Gastrocnemius medialis (tissue), 4 donors: ENCODE measurements around the gene CNNM4.

ENCODE experiments used
- POLR2A ChIP-seq, 2 donors: fragments of 450-650 bp; IDR thresholded peaks; one replicate each; pipeline ENCODE4 v1.6.1; 2017; ENCODE audit warnings: antibody characterized with exemption in 2 of 2, mild to moderate bottlenecking in 2 of 2, moderate library complexity in 2 of 2
- TF ChIP-seq, protein P1 (sequence below), 5 experiments: fragments of 450-650 bp in 3 of 5; fragments of 200-600 bp in 2 of 5; sonication (generic) in 2 of 5; IDR thresholded peaks in 4 of 5; conservative IDR thresholded peaks in 1 of 5; 1 replicate in 4 of 5; 2 replicates in 1 of 5; pipeline ENCODE4 v1.5.1; 2016 to 2019; ENCODE audit warnings: antibody characterized with exemption in 5 of 5, mild to moderate bottlenecking in 3 of 5, moderate library complexity in 3 of 5

DNA sequence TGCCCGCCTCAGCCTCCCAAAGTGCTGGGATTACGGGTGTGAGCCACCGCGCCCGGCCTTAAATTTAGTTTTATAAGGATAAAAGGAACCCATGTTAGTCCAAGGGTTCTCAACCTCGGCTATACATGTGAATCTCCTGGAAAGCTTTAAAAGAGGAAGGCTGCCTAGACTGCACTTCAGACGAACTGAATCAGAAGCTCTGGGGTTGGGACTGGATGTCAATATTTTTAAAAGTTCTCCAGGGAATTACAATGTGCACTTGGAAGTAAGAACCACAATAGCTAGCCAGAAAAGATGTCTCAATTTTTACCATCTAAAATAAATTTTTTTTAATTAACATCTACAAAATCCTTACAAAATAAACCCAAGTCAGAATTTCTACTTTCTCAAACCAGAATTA, 31.0 kb upstream of the CNNM4 start:
- TF ChIP-seq POLR2A (IDR thresholded peaks at IDR 0.05): no peak
- TF ChIP-seq, protein P1, sequence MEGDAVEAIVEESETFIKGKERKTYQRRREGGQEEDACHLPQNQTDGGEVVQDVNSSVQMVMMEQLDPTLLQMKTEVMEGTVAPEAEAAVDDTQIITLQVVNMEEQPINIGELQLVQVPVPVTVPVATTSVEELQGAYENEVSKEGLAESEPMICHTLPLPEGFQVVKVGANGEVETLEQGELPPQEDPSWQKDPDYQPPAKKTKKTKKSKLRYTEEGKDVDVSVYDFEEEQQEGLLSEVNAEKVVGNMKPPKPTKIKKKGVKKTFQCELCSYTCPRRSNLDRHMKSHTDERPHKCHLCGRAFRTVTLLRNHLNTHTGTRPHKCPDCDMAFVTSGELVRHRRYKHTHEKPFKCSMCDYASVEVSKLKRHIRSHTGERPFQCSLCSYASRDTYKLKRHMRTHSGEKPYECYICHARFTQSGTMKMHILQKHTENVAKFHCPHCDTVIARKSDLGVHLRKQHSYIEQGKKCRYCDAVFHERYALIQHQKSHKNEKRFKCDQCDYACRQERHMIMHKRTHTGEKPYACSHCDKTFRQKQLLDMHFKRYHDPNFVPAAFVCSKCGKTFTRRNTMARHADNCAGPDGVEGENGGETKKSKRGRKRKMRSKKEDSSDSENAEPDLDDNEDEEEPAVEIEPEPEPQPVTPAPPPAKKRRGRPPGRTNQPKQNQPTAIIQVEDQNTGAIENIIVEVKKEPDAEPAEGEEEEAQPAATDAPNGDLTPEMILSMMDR (IDR thresholded peaks at IDR 0.05 in 4 of 5, conservative IDR thresholded peaks at IDR 0.05 in 1 of 5): no peak
